GM20000 (cell line): ENCODE results near the gene NID1.
"Not testable (repeated sequence)": the region's sequence is repeated elsewhere in the genome, so short reads cannot be mapped to it uniquely, and the experiment has no call there.

ENCODE experiments used
- DNase-seq: peaks from one replicate; pipeline ENCODE4 v3.0.0; 2012; ENCODE audit warnings: low spot score
- CTCF ChIP-seq: IDR thresholded peaks from 2 replicates; pipeline ENCODE4 v1.5.1; 2012; ENCODE audit warnings: mild to moderate bottlenecking, control low read depth; ENCODE audit errors: extremely low read depth, missing control alignments

Gene NID1

DNA sequence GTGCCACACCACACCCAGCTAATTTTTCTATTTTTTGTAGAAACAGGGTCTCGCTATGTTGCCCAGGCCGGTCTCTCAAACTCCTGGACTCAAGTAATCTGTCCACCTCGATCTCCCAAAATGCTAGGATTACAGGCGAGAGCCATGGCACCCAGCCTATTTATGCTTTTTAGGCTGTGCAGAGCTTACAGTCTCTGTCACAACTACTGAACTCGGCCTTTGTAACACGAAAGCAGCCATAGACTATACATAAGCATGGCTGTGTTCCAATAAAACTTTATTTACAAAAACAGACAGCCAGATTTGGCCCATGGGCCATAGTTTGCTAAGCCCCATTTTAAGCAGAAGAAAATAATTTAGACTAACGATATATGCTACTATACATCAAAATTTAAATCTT is 54.4 kb downstream of the NID1 start:
- no peak for TF ChIP-seq CTCF
- no peak for DNase-seq

GRCh38 chr1:236009857-236010256 is 55.0 kb downstream of the NID1 start:
- DNase-seq, result no peak
- TF ChIP-seq CTCF, result no peak

GRCh38 chr1:236009191-236009590 is 55.7 kb downstream of the NID1 start:
- no peak for TF ChIP-seq CTCF
- DNase-seq, result no peak

DNA sequence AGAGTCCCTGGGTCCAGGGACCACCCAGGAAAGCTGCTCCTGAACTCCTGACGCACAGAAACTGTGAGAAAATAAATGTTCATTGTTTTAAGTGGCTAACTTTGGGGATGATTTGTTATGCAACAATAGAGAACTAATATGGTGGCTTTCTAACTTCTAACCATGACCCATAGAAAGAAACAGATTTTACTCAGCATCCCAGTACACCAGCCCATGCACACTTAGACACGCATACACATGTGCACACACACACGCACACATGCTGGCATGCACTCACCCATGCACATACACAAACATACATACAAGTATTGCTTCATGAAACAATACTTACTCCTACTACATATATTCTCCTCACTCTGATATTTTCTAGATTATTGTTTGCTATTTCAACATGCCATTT is 57.1 kb downstream of the NID1 start:
- TF ChIP-seq CTCF, result no peak
- DNase-seq, result no peak

GRCh38 chr1:236003058-236003457 is 61.8 kb downstream of the NID1 start:
- DNase-seq, result not testable (repeated sequence)

GRCh38 chr1:236002572-236002971 is 62.3 kb downstream of the NID1 start:
- no peak for DNase-seq

DNA sequence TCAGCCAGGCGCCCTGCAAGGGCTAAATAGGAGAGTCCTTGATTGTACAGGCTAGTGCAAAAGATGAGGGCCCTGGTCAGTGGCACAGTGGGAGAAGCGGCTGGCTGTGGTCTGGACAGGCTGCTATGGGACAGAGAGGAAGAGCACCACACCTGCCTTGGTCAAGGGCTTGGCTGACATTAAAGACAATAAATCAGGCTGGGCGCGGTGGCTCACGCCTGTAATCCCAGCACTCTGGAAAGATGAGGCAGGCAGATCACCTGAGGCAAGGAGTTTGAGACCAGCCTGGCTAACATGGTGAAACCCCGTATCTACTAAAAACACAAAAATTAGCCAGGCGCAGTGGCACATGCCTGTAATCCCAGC is 62.9 kb downstream of the NID1 start:
- no peak for TF ChIP-seq CTCF

More at GRCh38 chr1:236002572-236002971, 62.3 kb downstream of the NID1 start:
- no peak for TF ChIP-seq CTCF

GRCh38 chr1:236000781-236001180 is 64.1 kb downstream of the NID1 start:
- no peak for TF ChIP-seq CTCF
- no peak for DNase-seq

More for the DNA sequence above, 62.9 kb downstream of the NID1 start:
- DNase-seq, result no peak
